NCI-H2171 treated with DMSO at 0.1 percent for 48 hours (cell line): ENCODE measurements around the gene PRRT2.
"Not testable (repeated sequence)": the region's sequence is repeated elsewhere in the genome, so short reads cannot be mapped to it uniquely, and the experiment has no call there.

ENCODE experiments used
- DNase-seq: peaks from one replicate; lab custom pipeline; 2025; lab: John Stamatoyannopoulos, UW

Gene PRRT2

GRCh38 chr16:29790949-29791844 is 20.8 kb upstream of the PRRT2 start:
- peak; percentile 55 for DNase-seq

DNA sequence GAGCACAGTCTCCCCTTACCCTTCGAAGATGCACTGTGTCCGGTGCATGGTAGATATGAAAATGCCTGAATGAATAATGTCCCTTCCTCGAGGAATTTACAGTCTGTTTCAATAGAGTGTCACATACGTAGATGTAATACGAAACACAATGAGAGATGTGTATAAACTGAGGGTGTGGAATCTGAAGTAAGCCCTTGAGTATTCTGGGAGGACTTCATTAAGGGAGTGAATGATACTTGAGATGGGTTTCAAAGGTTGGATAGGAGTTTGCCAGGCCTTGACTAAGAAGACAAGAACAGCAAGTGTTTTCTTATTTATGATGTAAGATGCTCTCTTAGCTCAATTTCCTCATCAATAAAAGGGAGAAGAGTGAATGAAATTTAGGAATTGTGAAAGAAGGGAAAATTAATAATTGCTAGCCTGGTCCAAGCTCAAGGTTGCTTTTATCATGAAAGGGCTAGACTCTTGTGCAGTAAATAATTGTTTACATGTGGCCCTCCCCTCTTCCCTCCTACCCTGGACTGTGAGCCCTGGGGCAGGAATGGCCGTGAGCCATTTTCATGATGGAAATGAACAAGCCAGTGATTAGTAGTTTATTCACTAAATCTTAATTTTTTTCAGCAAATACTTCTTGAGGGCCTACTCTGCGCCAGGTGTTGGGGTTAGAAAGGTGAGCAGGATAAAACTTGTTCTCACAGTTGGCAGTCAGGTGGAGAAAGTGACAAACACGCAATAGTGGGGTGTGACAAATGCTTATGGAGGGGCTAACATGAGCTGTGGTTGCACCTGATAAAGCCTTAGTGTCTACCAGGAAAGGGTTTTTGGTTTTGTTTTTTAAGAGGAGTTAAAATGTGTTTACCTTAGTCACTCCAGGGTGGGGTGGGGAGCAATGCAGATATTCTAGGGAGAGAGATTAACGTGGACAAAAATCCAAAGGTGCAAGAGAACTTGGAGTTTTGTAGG is 19.9 kb upstream of the PRRT2 start:
- DNase-seq = no peak

- DNase-seq = not testable (repeated sequence)
Observed at GRCh38 chr16:29793153-29793552, 18.8 kb upstream of the PRRT2 start.

DNA sequence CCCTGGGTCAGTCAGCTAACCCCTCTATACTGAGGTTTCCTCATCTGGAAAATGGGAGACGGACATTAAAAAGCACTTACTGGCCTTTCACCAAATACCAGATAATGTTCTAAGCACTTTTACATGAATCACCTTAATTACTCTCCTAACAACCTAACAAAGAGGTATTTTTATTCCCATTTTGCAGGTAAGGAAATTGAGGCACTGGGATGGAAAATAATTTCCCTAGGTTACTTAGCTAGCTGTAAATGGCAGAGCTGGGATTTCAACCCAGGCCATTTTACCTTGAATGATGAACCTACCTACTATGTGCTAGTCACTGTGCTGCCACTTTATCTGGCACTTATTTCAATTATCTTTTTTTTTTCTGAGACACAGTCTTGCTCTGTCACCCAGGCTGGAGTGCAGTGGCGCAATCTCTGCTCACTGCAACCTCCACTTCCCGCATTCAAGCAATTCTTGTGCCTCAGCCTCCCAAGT is 17.7 kb upstream of the PRRT2 start:
- DNase-seq = no peak

DNA sequence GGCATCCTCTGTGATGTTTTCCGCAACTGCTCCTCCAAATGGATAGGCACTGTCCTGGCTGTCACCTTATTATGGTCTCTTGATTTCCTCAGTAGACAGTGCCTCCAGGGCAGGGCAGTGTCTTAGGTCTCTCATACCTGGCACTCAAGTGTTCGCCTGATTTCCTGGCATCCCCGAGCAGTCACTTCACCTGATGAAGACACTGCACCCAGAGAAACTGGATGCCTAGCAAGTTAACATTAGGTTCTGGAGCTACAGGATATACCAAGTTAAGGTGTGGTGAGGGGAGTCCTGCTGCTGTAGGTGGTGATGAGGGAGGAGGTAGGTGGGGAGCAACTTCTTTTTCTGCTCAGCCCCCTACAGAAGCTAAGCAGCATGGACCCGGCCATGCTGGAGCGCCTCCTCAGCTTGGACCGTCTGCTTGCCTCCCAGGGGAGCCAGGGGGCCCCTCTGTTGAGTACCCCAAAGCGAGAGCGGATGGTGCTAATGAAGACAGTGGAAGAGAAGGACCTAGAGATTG is 9.5 kb upstream of the PRRT2 start:
- DNase-seq = no peak

GRCh38 chr16:29804020-29804419 is 8.0 kb upstream of the PRRT2 start:
- no peak for DNase-seq

GRCh38 chr16:29804455-29805231 is 7.3 kb upstream of the PRRT2 start:
- DNase-seq = peak; percentile 71

DNA sequence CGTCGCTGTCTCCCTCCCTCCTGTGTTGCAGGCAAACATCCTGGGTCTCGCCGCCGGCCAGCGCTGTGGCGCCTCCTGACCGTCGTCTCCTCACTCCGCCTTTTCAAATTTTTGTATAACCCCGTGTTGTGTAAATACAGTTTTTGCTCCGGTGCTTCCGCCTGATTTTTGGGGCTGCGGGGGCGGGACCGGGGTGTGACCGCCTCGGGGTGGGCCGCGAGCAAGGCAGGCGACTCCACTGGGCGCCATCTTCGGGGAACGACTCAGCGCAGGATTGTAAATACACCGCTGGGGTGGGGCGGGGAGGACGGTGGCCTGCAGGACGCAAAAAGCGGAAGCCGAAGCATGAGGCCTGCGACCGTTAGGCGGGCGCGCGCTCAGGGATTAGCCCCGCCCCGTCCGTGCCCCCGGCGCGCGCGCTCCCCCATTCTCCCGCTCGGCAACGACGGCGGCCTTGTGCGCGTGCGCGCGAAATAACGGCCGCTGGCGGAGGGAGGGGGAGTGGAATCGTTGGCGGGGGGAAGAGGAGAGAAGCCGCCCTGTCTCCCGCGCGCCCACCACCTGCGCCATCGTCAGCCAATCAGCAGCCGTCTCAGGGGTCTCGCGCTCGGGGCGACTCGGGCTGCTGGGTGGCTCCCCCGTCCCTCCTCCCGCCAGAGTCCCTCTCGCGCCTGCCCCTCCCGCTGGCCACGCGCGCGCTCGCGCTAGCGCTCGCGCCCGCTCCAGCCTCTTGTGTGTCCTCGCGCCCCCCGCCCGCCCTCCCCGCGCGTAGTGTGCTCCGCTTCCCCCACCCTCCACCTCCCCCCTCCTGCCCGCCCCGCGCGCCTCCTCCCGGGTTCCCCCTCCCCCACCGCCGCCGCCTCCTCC is 6.5 kb upstream of the PRRT2 start:
- DNase-seq = peak; percentile 99

GRCh38 chr16:29806099-29806579 is 5.9 kb upstream of the PRRT2 start, which contains the start of gene MAZ:
Gene MAZ, plus strand, starts transcription at chr16:29806529. Its CDS starts 173 bp downstream, at chr16:29806702.
- peak; percentile 94 for DNase-seq

DNA sequence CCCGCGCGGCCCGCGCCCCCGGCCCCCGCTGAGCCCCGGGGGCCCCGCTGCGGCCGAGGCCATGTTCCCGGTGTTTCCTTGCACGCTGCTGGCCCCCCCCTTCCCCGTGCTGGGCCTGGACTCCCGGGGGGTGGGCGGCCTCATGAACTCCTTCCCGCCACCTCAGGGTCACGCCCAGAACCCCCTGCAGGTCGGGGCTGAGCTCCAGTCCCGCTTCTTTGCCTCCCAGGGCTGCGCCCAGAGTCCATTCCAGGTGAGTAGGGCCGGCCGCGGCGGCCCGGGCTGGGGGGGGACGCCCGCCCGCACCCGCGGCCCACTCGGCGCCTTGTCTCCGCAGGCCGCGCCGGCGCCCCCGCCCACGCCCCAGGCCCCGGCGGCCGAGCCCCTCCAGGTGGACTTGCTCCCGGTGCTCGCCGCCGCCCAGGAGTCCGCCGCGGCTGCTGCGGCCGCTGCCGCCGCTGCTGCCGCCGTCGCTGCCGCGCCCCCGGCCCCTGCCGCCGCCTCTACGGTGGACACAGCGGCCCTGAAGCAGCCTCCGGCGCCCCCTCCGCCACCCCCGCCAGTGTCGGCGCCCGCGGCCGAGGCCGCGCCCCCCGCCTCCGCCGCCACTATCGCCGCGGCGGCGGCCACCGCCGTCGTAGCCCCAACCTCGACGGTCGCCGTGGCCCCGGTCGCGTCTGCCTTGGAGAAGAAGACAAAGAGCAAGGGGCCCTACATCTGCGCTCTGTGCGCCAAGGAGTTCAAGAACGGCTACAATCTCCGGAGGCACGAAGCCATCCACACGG is 5.2 kb upstream of the PRRT2 start:
- peak; percentile 84 for DNase-seq

DNA sequence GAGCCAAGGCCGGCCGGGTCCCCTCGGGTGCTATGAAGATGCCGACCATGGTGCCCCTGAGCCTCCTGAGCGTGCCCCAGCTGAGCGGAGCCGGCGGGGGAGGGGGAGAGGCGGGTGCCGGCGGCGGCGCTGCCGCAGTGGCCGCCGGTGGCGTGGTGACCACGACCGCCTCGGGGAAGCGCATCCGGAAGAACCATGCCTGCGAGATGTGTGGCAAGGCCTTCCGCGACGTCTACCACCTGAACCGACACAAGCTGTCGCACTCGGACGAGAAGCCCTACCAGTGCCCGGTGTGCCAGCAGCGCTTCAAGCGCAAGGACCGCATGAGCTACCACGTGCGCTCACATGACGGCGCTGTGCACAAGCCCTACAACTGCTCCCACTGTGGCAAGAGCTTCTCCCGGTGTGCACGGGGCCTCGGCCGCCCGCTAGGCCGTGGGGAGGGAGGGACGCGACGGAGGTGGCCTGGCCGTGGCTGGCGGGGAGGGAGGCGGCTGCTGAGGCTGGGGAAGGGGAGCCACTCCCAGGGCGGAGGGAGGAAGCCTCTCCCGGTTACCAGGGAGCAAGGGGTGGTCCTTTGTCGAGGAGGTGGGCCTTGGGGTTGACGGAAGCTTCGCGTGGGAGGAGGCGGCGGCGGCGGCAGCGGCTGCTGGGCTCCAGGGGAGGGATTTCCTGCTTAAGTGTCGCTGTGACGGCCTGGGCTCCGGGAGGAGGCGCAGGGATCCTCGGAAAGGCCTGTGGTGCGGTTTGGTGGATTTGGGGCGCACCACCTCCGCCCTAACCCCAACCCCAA is 4.4 kb upstream of the PRRT2 start:
- DNase-seq = peak; percentile 88

DNA sequence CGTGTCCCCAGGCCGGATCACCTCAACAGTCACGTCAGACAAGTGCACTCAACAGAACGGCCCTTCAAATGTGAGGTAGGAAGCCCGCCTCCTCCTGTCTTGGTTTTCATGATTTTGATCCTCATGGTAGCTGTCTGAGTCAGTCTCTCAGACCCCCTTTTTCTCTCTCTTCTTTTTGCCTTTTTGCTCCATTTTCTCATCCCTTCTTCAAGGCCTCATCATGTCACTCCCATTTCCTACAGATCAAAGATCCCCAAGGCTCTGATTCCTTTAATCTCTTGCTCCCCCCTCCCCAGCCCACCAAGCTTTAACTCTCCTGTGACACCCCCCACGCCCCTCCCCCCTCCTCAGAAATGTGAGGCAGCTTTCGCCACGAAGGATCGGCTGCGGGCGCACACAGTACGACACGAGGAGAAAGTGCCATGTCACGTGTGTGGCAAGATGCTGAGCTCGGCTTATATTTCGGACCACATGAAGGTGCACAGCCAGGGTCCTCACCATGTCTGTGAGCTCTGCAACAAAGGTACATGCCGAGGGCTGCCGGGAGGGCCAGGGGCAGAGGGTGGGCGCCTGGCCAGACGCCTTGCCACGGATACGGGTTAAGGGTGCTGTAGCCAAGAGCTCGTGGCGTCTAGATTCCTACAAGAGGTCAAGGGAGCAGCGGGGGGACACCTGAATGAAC is 3.6 kb upstream of the PRRT2 start:
- DNase-seq = no peak

DNA sequence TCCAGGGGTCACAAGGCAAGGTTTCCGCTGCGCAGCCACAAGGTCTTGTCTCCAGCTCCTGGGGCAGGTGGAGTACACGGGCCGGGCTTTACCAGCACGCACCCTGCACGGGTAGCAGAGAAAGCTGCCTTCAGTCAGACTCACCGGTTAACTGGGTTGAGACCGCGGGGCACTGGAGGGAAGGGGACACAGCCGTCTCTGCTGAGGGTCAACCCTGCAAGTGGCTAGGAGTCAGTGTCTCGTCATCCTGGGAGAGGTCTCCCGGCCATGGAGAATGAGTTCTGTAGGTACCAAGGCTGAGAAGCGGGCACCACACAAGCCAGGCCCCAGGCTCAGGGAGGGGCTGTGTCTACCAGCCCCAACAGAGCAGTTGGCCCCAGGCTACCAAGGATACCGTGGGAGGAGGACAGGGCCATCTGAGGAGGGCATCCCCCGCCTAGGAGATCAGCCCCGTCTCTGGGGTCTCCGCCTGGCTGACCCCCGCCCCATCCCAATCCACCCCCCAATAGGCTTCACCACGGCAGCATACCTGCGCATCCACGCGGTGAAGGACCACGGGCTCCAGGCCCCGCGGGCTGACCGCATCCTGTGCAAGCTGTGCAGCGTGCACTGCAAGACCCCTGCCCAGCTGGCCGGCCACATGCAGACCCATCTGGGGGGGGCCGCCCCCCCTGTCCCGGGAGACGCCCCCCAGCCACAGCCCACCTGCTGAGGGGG is 2.8 kb upstream of the PRRT2 start:
- DNase-seq = no peak

GRCh38 chr16:29809850-29810698 is 1.9 kb upstream of the PRRT2 start:
- peak; percentile 72 for DNase-seq

DNA sequence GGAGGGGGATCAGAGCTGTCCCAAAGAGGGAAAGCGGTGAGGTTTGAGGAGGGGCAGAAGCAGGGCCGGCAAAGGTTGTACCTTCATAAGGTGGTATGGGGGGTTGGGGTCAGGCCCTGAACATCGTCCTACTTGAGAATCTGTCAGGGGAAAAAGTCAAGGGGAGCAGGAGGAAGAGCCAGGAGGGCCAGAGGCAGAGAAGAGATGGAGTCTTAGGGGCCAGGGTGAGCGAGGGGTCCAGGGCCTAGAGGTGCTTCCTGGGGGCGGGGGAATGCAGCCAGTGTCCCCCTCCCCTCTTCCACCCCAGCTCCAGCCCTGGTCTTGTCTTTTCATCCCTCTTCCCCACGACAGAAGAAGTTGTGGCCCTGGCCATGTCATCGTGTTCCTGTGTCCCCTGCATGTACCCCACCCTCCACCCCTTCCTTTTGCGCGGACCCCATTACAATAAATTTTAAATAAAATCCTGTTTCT is 1.3 kb upstream of the PRRT2 start:
- DNase-seq = peak; percentile 55

DNA sequence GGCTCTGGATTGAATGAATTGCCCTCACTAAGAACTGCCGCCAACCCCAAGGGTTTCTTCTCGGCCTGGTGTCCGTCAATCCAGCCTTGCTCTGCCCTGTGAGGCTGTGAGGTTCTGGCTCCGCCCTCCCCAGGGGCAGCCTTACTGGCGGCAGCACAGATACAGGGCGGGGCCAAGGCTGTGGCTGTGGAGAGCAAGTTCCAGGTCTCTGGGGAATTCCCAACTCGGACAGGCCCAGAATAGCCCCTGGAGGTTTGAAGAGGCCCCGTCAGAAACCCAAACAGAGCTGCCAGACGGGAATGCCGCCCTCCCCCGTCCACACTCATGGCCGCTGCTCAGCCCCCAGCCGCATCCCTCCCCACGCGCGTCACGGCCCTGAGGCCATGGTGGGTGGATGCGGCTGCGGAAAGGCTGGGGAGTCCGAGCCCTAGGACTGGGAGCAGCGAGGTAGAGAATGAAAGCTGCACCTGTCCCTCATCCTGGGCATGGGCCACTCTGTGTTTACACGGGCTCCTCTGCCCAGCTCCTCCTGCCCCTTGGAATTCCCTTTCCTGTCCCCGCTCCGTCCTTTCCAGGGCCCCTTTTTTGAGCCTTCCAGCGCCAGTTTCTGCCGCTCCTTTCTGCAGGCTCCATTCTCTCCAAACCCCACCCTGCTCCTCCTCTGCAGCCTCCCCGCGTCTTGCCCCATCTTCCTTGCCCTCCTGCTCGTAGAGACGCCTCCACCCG is 660 bp upstream of the PRRT2 start:
- peak; percentile 88 for DNase-seq
